Ishikawa (cell line): ENCODE results near the gene ANKRD7.

ENCODE experiments used
- CEBPB ChIP-seq: IDR thresholded peaks from 2 replicates; pipeline ENCODE4 v1.6.1; 2012
- CREB1 ChIP-seq: IDR thresholded peaks from 2 replicates; pipeline ENCODE4 v1.6.1; 2012; ENCODE audit warnings: low read depth
- EGR1 ChIP-seq: IDR thresholded peaks from 2 replicates; pipeline ENCODE4 v1.6.1; 2012
- EP300 ChIP-seq: IDR thresholded peaks from 2 replicates; pipeline ENCODE4 v1.6.1; 2012; ENCODE audit warnings: borderline replicate concordance
- FOXM1 ChIP-seq: IDR thresholded peaks from 2 replicates; pipeline ENCODE4 v1.6.1; 2012; ENCODE audit warnings: low read depth, borderline replicate concordance
- NFIC ChIP-seq: IDR thresholded peaks from 2 replicates; pipeline ENCODE4 v1.6.1; 2012
- RAD21 ChIP-seq: IDR thresholded peaks from 2 replicates; pipeline ENCODE4 v1.6.1; 2012; ENCODE audit warnings: low read depth
- TAF1 ChIP-seq: IDR thresholded peaks from 2 replicates; pipeline ENCODE4 v1.6.1; 2012; ENCODE audit warnings: low read depth, mild to moderate bottlenecking
- TCF12 ChIP-seq: IDR thresholded peaks from 2 replicates; pipeline ENCODE4 v1.6.1; 2012; ENCODE audit warnings: low read depth
- TEAD4 ChIP-seq: IDR thresholded peaks from 2 replicates; pipeline ENCODE4 v1.6.1; 2012
- YY1 ChIP-seq: IDR thresholded peaks from 2 replicates; pipeline ENCODE4 v1.6.1; 2012; ENCODE audit warnings: low read depth
- ZBTB7A ChIP-seq: IDR thresholded peaks from 2 replicates; pipeline ENCODE4 v1.6.1; 2012; ENCODE audit warnings: low read depth
- TF ChIP-seq, protein P1 (sequence below): IDR thresholded peaks from 2 replicates; pipeline ENCODE4 v1.6.1; 2012
- TF ChIP-seq, protein P2 (sequence below): IDR thresholded peaks from 2 replicates; pipeline ENCODE4 v1.6.1; 2012
- TF ChIP-seq, protein P3 (sequence below): IDR thresholded peaks from 2 replicates; pipeline ENCODE4 v1.6.1; 2012; ENCODE audit warnings: low read depth, mild to moderate bottlenecking

ANKRD7 gene

DNA sequence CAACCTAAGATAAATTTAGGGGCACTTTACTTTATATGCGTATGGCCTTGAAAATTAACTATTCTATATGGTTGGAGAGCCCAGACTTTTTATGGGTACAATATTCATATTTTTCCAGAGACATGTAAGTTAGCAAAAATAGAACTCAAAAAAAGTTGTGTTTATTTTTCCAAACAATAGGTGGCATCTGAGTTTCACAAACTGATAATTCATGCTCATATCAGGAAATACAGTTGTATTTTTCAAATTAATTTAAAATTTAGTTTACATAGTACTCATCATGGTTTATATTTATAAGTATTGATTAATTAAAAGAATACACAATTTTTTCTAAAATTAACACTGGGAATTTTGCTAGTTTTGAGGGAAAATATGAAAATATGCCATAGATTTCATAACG lies 34.6 kb downstream of the ANKRD7 start:
- TF ChIP-seq TEAD4 (no peak), RAD21 (peak; percentile 26; the same call in 1 of the 2 replicates)

DNA sequence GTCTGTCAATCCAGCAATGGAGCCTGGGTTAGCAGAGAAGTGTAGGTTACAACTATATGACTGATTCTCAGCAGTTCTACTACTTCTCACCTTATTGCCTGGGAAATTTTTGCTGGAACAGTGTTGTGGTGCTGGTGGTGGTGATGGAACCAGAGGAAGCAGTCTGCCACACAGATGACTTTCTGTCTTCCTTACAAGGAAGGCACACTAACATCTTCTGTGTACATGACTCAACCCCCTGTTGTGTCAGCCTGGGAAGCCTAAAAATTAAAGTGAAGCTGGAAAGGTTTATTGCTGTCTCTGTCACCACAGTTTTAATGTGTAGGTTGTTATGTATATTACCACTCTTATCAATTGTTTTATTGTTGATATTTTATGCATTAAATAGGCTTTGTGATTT lies 40.3 kb downstream of the ANKRD7 start:
- TF ChIP-seq, protein P1, sequence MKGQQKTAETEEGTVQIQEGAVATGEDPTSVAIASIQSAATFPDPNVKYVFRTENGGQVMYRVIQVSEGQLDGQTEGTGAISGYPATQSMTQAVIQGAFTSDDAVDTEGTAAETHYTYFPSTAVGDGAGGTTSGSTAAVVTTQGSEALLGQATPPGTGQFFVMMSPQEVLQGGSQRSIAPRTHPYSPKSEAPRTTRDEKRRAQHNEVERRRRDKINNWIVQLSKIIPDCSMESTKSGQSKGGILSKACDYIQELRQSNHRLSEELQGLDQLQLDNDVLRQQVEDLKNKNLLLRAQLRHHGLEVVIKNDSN: no peak
- TF ChIP-seq YY1 (no peak), CEBPB (no peak), TAF1 (no peak), EP300 (no peak), NFIC (no peak), TEAD4 (no peak), TCF12 (no peak), EGR1 (no peak), RAD21 (no peak), ZBTB7A (no peak), FOXM1 (no peak), CREB1 (no peak)
- TF ChIP-seq, protein P2, sequence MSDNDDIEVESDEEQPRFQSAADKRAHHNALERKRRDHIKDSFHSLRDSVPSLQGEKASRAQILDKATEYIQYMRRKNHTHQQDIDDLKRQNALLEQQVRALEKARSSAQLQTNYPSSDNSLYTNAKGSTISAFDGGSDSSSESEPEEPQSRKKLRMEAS: no peak
- TF ChIP-seq, protein P3, sequence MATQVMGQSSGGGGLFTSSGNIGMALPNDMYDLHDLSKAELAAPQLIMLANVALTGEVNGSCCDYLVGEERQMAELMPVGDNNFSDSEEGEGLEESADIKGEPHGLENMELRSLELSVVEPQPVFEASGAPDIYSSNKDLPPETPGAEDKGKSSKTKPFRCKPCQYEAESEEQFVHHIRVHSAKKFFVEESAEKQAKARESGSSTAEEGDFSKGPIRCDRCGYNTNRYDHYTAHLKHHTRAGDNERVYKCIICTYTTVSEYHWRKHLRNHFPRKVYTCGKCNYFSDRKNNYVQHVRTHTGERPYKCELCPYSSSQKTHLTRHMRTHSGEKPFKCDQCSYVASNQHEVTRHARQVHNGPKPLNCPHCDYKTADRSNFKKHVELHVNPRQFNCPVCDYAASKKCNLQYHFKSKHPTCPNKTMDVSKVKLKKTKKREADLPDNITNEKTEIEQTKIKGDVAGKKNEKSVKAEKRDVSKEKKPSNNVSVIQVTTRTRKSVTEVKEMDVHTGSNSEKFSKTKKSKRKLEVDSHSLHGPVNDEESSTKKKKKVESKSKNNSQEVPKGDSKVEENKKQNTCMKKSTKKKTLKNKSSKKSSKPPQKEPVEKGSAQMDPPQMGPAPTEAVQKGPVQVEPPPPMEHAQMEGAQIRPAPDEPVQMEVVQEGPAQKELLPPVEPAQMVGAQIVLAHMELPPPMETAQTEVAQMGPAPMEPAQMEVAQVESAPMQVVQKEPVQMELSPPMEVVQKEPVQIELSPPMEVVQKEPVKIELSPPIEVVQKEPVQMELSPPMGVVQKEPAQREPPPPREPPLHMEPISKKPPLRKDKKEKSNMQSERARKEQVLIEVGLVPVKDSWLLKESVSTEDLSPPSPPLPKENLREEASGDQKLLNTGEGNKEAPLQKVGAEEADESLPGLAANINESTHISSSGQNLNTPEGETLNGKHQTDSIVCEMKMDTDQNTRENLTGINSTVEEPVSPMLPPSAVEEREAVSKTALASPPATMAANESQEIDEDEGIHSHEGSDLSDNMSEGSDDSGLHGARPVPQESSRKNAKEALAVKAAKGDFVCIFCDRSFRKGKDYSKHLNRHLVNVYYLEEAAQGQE: no peak

DNA sequence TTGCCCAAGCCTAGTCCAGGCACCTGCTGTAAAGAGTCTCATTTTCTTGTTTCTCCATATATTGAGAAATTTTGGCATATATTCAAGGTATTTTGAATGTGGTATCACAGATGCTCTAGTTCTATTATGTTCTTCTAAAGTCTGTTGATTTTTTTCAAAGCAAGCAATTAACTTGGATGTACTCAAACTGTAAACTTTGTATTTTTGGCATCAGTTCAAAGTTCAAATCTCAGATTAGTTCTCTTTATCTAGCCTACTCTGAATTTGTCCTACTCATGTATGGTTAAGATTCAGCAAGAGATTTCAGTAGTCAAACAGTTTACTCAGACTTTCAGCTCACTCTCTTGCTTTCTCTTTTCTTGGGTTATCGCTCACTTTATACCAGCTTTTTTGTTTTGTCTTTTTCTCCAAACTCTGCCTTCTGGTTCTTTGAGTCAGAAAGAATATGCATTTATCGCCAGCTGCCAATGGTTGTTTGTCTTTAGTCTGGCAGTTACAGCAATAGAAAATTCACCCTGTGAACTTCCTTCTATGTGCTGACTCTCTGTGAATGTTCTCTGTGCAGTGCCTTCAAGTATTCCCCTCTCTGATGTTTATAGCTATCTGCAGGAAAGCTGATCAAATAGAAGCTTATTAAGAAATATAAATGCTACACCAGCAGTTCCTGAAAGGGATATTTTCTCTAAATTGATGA lies 56.0 kb downstream of the ANKRD7 start:
- TF ChIP-seq FOXM1 (no peak), ZBTB7A (no peak), CEBPB (no peak), EP300 (no peak), EGR1 (no peak), TCF12 (no peak), TAF1 (no peak), YY1 (no peak), RAD21 (no peak), TEAD4 (no peak), NFIC (no peak)
- TF ChIP-seq, protein P1: no peak
- TF ChIP-seq, protein P3: no peak
- TF ChIP-seq, protein P2: no peak

DNA sequence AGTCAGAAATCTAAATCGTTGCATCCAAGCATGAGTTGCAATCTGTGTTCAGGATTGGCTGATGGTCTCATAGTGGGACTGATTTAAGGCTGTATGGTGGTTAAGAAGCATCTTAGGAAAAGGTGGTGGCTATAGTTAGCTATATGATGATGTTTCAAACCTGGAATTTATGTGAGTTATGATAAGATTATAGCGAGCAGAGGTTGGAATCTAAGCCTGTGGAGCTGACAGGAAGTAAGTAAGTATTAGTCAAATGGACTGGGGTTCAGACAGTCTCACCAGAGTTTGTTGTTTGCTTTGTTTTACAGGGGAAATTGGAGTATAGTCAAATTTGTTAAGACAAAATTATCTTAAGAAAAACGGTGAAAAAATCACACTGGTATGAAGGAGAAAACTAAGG lies 56.7 kb downstream of the ANKRD7 start:
- TF ChIP-seq TEAD4 (no peak), EGR1 (no peak), EP300 (no peak), CREB1 (no peak), YY1 (no peak), RAD21 (no peak)
- TF ChIP-seq, protein P3: no peak
- TF ChIP-seq, protein P1: no peak
